HG02970 (cell line): Measurements from ENCODE around the gene CHTF18.

Experiments
- ATAC-seq: cut with Tn5 transposase; IDR thresholded peaks from one replicate; pipeline ENCODE4 v1.9.1; 2021; ENCODE audit warnings: mild to moderate bottlenecking, moderate library complexity, moderate number of reproducible peaks; ENCODE audit not compliant: unreplicated experiment, low FRiP score

The CHTF18 gene

GRCh38 chr16:842061-842476, 53.6 kb downstream of the CHTF18 start:
- ATAC-seq = no peak

DNA sequence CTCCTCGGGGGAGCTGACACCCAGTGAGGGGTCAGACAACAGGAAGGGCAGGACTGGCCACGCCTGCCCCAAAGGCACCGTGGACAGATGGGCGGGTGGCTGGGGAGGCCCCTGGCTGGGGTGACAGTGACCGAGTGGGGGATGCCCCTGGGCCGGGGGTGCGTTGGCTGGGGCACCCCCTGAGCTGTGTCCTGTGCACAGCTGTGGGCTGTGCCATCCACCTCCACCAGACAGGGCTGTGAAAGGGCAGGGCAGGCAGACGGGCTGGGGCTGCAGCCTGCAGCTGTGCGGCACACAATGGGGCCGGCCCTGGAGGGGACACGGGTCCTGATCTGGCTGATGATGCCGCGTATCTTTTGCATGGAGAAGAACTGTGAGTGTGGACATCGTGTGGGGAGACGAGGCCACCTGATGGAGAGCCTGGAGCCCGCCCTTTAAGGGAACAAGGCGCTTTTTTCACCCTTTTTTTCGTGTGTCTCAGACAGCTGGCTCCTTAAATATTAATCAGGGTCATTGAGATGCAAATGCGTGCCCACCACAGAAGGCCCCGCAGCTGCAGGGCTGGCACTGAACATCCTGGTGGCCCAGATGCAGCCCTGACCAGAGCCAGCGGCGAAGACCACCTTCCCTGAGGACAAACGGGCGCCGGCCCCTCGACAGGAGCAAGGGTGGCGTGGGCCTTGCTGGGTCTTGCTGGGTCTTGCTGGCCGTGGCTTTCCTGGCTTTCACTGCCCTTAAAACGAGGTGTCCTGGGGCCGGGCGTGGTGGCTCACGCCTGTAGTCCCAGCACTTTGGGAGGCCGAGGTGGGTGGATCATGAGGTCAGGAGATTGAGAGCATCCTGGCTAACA, 54.5 kb downstream of the CHTF18 start:
- no peak for ATAC-seq

GRCh38 chr16:843771-844170, 55.4 kb downstream of the CHTF18 start:
- ATAC-seq = no peak

DNA sequence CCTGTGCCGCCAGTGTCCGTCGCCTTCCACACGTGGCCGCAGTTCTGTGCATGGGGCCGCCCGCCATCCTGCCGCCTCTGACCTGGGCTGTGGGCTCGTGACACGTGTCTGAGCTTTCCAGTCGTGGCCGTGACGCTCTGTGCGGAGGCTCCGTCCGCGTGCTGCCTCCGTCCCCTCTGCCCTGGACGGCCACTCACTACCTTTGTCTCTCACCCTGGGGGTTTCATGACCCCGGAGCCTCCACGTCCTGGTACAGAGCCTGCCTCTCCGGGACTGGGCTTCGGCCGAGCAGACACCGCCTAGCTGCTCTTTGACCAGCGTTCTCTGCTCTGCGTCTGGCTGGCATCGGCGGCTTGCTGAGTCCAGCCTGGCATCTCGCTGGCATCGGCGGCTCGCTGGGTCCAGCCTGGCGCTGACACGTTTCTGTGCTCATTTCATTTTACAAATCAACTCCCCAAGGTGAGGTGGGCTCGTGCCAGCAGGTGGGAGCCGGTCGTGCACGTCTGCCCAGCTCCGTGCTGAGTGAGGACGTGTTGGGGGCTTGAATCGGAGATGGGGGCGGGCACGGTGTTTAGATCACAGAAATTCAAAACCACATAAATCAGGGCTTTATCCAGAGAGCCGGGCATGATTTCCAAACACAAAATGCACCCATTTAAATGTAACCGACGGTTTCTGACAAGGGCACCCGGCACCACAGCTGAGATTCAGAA, 56.4 kb downstream of the CHTF18 start:
- ATAC-seq = no peak

GRCh38 chr16:845351-845745, 56.9 kb downstream of the CHTF18 start:
- no peak for ATAC-seq

- ATAC-seq = no peak
Measured at GRCh38 chr16:847151-847550, 58.7 kb downstream of the CHTF18 start.
